GM13976 (cell line): ENCODE measurements around the gene SOX10.

Experiments used
- DNase-seq: peaks from one replicate; pipeline ENCODE4 v3.0.0; 2012; ENCODE audit warnings: low spot score
- CTCF ChIP-seq: IDR thresholded peaks from 2 replicates; pipeline ENCODE4 v1.5.1; 2012; ENCODE audit warnings: borderline replicate concordance, mild to moderate bottlenecking; ENCODE audit not compliant: insufficient read depth; ENCODE audit errors: extremely low read depth, missing control alignments, control extremely low read depth
- in situ Hi-C: fragments of 300-500 bp; cut with MboI; formaldehyde crosslinking; loops from one replicate; pipeline ENCODE4 v1.12.0; 2022; ENCODE audit warnings: low sequenced_read_pairs, mixed read lengths, inconsistent platforms; ENCODE audit not compliant: unreplicated experiment

The SOX10 gene

GRCh38 chr22:37995460-37995859, 11.1 kb upstream of the SOX10 start:
- TF ChIP-seq CTCF, result no peak
- in situ Hi-C loops, result no loop called here
- DNase-seq, result no peak

- in situ Hi-C loops, result no loop called here
- no peak for DNase-seq
- no peak for TF ChIP-seq CTCF
These were observed 10.6 kb upstream of the SOX10 start for GRCh38 chr22:37994982-37995381.

GRCh38 chr22:37994049-37994448, 9.7 kb upstream of the SOX10 start:
- in situ Hi-C loops, result no loop called here
- DNase-seq, result no peak
- TF ChIP-seq CTCF, result no peak

GRCh38 chr22:37991731-37992442, 7.5 kb upstream of the SOX10 start:
- DNase-seq, result no peak
- no peak for TF ChIP-seq CTCF
- in situ Hi-C loops, result no loop called here

- TF ChIP-seq CTCF, result no peak
- in situ Hi-C loops, result no loop called here
- no peak for DNase-seq
These were observed 6.5 kb upstream of the SOX10 start for GRCh38 chr22:37990862-37991261.

- no peak for DNase-seq
- in situ Hi-C loops, result no loop called here
- TF ChIP-seq CTCF, result no peak
These were observed 5.9 kb upstream of the SOX10 start for GRCh38 chr22:37990301-37990700.
